SK-N-SH (cell line): Measurements from ENCODE around the gene SERPINB8.
"Not testable (repeated sequence)": the region's sequence is repeated elsewhere in the genome, so short reads cannot be mapped to it uniquely, and the experiment has no call there.

Source experiments
- ELF1 ChIP-seq: IDR thresholded peaks from 2 replicates; pipeline ENCODE4 v1.4.0; 2012
- EP300 ChIP-seq, 2 experiments: IDR thresholded peaks; 2 replicates each; pipeline versions ENCODE4 v1.4.0 to v1.6.1; 2012; ENCODE audit warnings: borderline replicate concordance in 1 of 2, low read depth in 1 of 2, low read length in 1 of 2
- EZH2phosphoT487 ChIP-seq: fragments of 200-600 bp; sonication (generic); IDR thresholded peaks from 2 replicates; pipeline ENCODE4 v1.6.1; 2017; ENCODE audit warnings: low read depth, mixed run types, mild to moderate bottlenecking, antibody characterized with exemption, moderate library complexity, borderline replicate concordance
- FOXM1 ChIP-seq: IDR thresholded peaks from 2 replicates; pipeline ENCODE4 v1.4.0; 2012; ENCODE audit warnings: low read depth, mild to moderate bottlenecking
- GABPA ChIP-seq: IDR thresholded peaks from 2 replicates; pipeline ENCODE4 v1.4.0; 2012; ENCODE audit warnings: low read depth, mild to moderate bottlenecking
- POLR2AphosphoS5 ChIP-seq: IDR thresholded peaks from 2 replicates; pipeline ENCODE4 v1.6.1; 2012; ENCODE audit warnings: low read depth, low read length
- RAD21 ChIP-seq: IDR thresholded peaks from 2 replicates; pipeline ENCODE4 v1.6.1; 2012; ENCODE audit warnings: mild to moderate bottlenecking, low read length
- RFX5 ChIP-seq: IDR thresholded peaks from 2 replicates; pipeline ENCODE4 v1.6.1; 2012; ENCODE audit warnings: mild to moderate bottlenecking, improper control_type of control experiment, low read length
- TAF1 ChIP-seq: IDR thresholded peaks from 2 replicates; pipeline ENCODE4 v1.6.1; 2012; ENCODE audit warnings: low read depth, mild to moderate bottlenecking, low read length, moderate library complexity, borderline replicate concordance
- YY1 ChIP-seq: IDR thresholded peaks from 2 replicates; pipeline ENCODE4 v1.4.0; 2012; ENCODE audit warnings: low read depth, mild to moderate bottlenecking
- TF ChIP-seq, protein P1 (sequence below): fragments of 200-600 bp; sonication (generic); IDR thresholded peaks from 2 replicates; pipeline ENCODE4 v1.6.1; 2017; ENCODE audit warnings: antibody characterized with exemption, mild to moderate bottlenecking, moderate library complexity
- TF ChIP-seq, protein P2 (sequence below): IDR thresholded peaks from 2 replicates; pipeline ENCODE4 v1.6.1; 2012; ENCODE audit warnings: mild to moderate bottlenecking, low read depth, low read length, moderate library complexity
- TF ChIP-seq, protein P3 (sequence below): IDR thresholded peaks from 2 replicates; pipeline ENCODE4 v1.4.0; 2012; ENCODE audit warnings: low read depth

DNA sequence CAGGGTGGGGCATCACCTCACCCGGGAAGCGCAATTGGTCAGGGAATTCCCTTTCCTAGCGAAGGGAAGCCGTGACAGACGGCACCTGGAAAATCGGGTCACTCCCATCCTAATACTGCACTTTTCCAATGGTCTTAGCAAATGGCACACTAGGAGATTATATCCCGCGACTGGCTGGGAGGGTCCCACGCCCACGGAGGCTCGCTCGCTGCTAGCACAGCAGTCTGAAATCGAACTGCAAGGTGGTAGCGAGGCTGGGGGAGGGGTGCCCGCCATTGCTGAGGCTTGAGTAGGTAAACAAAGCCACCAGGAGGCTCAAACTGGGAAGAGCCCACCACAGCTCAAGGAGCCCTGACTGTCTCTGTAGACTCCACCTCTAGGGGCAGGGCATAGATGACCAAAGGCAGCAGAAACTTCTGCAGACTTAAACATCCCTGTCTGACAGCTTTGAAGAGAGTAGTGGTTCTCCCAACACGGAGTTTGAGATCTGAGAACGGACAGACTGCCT is 29.3 kb upstream of the SERPINB8 start:
- TF ChIP-seq, protein P1, sequence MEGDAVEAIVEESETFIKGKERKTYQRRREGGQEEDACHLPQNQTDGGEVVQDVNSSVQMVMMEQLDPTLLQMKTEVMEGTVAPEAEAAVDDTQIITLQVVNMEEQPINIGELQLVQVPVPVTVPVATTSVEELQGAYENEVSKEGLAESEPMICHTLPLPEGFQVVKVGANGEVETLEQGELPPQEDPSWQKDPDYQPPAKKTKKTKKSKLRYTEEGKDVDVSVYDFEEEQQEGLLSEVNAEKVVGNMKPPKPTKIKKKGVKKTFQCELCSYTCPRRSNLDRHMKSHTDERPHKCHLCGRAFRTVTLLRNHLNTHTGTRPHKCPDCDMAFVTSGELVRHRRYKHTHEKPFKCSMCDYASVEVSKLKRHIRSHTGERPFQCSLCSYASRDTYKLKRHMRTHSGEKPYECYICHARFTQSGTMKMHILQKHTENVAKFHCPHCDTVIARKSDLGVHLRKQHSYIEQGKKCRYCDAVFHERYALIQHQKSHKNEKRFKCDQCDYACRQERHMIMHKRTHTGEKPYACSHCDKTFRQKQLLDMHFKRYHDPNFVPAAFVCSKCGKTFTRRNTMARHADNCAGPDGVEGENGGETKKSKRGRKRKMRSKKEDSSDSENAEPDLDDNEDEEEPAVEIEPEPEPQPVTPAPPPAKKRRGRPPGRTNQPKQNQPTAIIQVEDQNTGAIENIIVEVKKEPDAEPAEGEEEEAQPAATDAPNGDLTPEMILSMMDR: not testable (repeated sequence)
- TF ChIP-seq, protein P2, sequence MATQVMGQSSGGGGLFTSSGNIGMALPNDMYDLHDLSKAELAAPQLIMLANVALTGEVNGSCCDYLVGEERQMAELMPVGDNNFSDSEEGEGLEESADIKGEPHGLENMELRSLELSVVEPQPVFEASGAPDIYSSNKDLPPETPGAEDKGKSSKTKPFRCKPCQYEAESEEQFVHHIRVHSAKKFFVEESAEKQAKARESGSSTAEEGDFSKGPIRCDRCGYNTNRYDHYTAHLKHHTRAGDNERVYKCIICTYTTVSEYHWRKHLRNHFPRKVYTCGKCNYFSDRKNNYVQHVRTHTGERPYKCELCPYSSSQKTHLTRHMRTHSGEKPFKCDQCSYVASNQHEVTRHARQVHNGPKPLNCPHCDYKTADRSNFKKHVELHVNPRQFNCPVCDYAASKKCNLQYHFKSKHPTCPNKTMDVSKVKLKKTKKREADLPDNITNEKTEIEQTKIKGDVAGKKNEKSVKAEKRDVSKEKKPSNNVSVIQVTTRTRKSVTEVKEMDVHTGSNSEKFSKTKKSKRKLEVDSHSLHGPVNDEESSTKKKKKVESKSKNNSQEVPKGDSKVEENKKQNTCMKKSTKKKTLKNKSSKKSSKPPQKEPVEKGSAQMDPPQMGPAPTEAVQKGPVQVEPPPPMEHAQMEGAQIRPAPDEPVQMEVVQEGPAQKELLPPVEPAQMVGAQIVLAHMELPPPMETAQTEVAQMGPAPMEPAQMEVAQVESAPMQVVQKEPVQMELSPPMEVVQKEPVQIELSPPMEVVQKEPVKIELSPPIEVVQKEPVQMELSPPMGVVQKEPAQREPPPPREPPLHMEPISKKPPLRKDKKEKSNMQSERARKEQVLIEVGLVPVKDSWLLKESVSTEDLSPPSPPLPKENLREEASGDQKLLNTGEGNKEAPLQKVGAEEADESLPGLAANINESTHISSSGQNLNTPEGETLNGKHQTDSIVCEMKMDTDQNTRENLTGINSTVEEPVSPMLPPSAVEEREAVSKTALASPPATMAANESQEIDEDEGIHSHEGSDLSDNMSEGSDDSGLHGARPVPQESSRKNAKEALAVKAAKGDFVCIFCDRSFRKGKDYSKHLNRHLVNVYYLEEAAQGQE: not testable (repeated sequence)
- TF ChIP-seq EP300 (IDR thresholded peaks at IDR 0.05; ENCODE audit: borderline replicate concordance in 1 of 2, low read depth in 1 of 2, low read length in 1 of 2); RAD21; POLR2AphosphoS5; ELF1; RFX5; YY1; FOXM1; GABPA; TAF1; EZH2phosphoT487: not testable (repeated sequence)
- TF ChIP-seq, protein P3, sequence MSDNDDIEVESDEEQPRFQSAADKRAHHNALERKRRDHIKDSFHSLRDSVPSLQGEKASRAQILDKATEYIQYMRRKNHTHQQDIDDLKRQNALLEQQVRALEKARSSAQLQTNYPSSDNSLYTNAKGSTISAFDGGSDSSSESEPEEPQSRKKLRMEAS: not testable (repeated sequence)
